ENCODE measurements around the gene LUZP1.

Gene LUZP1

GRCh38 chr1:23140940-23141596, 27.6 kb downstream of the LUZP1 start:
- H3K27me3 ChIP-seq (ENCODE audit: insufficient read depth, low read depth, severe bottlenecking) = no peaks in the 10 kb centered on the region
- no peak overlapping the region for H3K27ac ChIP-seq
- H3K4me3 ChIP-seq (ENCODE audit: low read depth, low read length) = no peak overlapping the region
- TF ChIP-seq CTCF (IDR thresholded peaks at IDR 0.05; ENCODE audit: low read depth, low read length) = no peak
- H3K9me3 ChIP-seq (ENCODE audit: severe bottlenecking) = no peaks in the 10 kb centered on the region
- H3K36me3 ChIP-seq = peaks cover under 1% of the 10 kb centered on the region; the same call in 1 of the 2 replicates
- no peak for DNase-seq

GRCh38 chr1:23135268-23135667, 33.4 kb downstream of the LUZP1 start:
- Histone ChIP-seq H3K4me3 (ENCODE audit: low read depth, low read length) (no peak overlapping the region), H3K9me3 (ENCODE audit: severe bottlenecking) (no peaks in the 10 kb centered on the region), H3K27me3 (ENCODE audit: insufficient read depth, low read depth, severe bottlenecking) (no peaks in the 10 kb centered on the region), H3K36me3 (no peaks in the 10 kb centered on the region), H3K27ac (no peak overlapping the region)
- no peak for DNase-seq
- TF ChIP-seq CTCF (IDR thresholded peaks at IDR 0.05; ENCODE audit: low read depth, low read length) = no peak

- no peaks in the 10 kb centered on the region for H3K27me3 ChIP-seq (ENCODE audit: insufficient read depth, low read depth, severe bottlenecking)
- no peaks in the 10 kb centered on the region for H3K36me3 ChIP-seq
- H3K9me3 ChIP-seq (ENCODE audit: severe bottlenecking) = no peaks in the 10 kb centered on the region
- no peak for TF ChIP-seq CTCF (IDR thresholded peaks at IDR 0.05; ENCODE audit: low read depth, low read length)
- H3K27ac ChIP-seq = no peak overlapping the region
- DNase-seq = no peak
- no peak overlapping the region for H3K4me3 ChIP-seq (ENCODE audit: low read depth, low read length)
These were observed 34.6 kb downstream of the LUZP1 start for GRCh38 chr1:23134055-23134454.

- no peak for DNase-seq
- TF ChIP-seq CTCF (IDR thresholded peaks at IDR 0.05; ENCODE audit: low read depth, low read length) = no peak
- Histone ChIP-seq H3K9me3 (ENCODE audit: severe bottlenecking) (no peaks in the 10 kb centered on the region), H3K4me3 (ENCODE audit: low read depth, low read length) (no peak overlapping the region), H3K36me3 (no peaks in the 10 kb centered on the region), H3K27ac (no peak overlapping the region), H3K27me3 (ENCODE audit: insufficient read depth, low read depth, severe bottlenecking) (no peaks in the 10 kb centered on the region)
These were observed 35.1 kb downstream of the LUZP1 start for GRCh38 chr1:23133587-23133986.

DNA sequence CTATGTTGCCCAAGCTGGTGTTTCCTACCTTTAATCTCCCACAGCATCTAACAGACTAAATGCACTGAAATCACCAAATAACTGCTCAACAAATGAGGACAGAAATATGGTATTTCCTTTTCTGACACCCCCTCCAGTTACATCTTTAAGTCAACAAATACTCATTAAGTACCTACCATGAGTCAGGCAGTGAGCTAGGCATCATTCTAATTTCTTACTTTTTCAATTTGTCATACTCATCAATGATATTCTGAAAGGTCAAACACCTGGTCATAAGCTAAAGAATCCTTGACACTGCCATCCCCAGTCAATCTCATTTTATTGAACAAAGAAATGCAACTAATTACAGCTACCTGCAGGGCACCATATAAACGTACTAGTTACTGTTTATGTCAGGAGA, 36.6 kb downstream of the LUZP1 start:
- Histone ChIP-seq H3K27me3 (ENCODE audit: insufficient read depth, low read depth, severe bottlenecking) (no peaks in the 10 kb centered on the region), H3K36me3 (no peaks in the 10 kb centered on the region), H3K4me3 (ENCODE audit: low read depth, low read length) (no peak overlapping the region), H3K9me3 (ENCODE audit: severe bottlenecking) (no peaks in the 10 kb centered on the region), H3K27ac (no peak overlapping the region)
- DNase-seq = no peak
- TF ChIP-seq CTCF (IDR thresholded peaks at IDR 0.05; ENCODE audit: low read depth, low read length) = no peak

DNA sequence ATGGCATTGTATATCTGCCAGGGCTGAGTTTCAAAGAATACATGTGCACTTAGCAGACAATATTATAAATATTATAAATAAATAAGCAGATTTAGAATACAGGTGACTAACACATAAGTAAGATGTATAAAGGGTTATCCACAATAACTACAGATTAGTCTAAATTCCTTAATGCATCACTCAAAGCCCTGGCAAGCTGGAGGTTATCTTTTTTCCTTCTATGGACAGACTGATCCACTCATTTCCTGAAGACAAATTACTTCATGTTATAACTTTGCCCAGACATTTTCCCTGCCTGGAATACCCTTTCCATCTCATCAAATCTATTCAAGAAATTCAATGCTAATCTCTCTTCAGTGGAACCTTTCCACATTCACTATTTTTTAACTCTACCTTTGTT, 38.8 kb downstream of the LUZP1 start:
- TF ChIP-seq CTCF (IDR thresholded peaks at IDR 0.05; ENCODE audit: low read depth, low read length) = no peak
- H3K36me3 ChIP-seq = no peaks in the 10 kb centered on the region
- no peaks in the 10 kb centered on the region for H3K27me3 ChIP-seq (ENCODE audit: insufficient read depth, low read depth, severe bottlenecking)
- H3K4me3 ChIP-seq (ENCODE audit: low read depth, low read length) = no peak overlapping the region
- H3K9me3 ChIP-seq (ENCODE audit: severe bottlenecking) = no peaks in the 10 kb centered on the region
- no peak for DNase-seq
- H3K27ac ChIP-seq = no peak overlapping the region

Data from WERI-Rb-1 (cell line).